Activated CD8-positive, alpha-beta memory T cell treated with anti-CD3 and anti-CD28 coated beads for 1 hour (primary cell): ENCODE measurements around the gene TMEM132C.

Experiments
- DNase-seq, 2 donors: peaks; one replicate each; pipeline ENCODE4 v3.0.0-alpha.2; 2020; ENCODE audit warnings: low read depth in 1 of 2; ENCODE audit errors: extremely low read depth in 1 of 2

TMEM132C gene

GRCh38 chr12:128288357-128288756, 21.4 kb downstream of the TMEM132C start:
- DNase-seq, result no peak

- DNase-seq, result no peak
Observed at GRCh38 chr12:128288896-128289295, 21.9 kb downstream of the TMEM132C start.

GRCh38 chr12:128290938-128291337, 24.0 kb downstream of the TMEM132C start:
- DNase-seq, result no peak

- no peak for DNase-seq
Observed at GRCh38 chr12:128298091-128298748, 31.2 kb downstream of the TMEM132C start.

- no peak for DNase-seq
Observed at GRCh38 chr12:128305336-128305892, 38.4 kb downstream of the TMEM132C start.

GRCh38 chr12:128307791-128308190, 40.8 kb downstream of the TMEM132C start:
- DNase-seq, result no peak

- DNase-seq, result no peak
Observed at GRCh38 chr12:128312661-128313060, 45.7 kb downstream of the TMEM132C start.

- no peak for DNase-seq
Observed at GRCh38 chr12:128313931-128314330, 47.0 kb downstream of the TMEM132C start.

- no peak for DNase-seq
Observed at GRCh38 chr12:128314611-128315010, 47.6 kb downstream of the TMEM132C start.

- DNase-seq, result no peak
Observed at GRCh38 chr12:128316078-128316477, 49.1 kb downstream of the TMEM132C start.

GRCh38 chr12:128316973-128317526, 50.1 kb downstream of the TMEM132C start:
- no peak for DNase-seq

GRCh38 chr12:128318341-128318740, 51.4 kb downstream of the TMEM132C start:
- DNase-seq, result no peak

- no peak for DNase-seq
Observed at GRCh38 chr12:128318946-128319345, 52.0 kb downstream of the TMEM132C start.

- no peak for DNase-seq
Observed at GRCh38 chr12:128322341-128322740, 55.4 kb downstream of the TMEM132C start.

GRCh38 chr12:128323145-128323920, 56.4 kb downstream of the TMEM132C start:
- DNase-seq, result no peak

- no peak for DNase-seq
Observed at GRCh38 chr12:128325646-128326045, 58.7 kb downstream of the TMEM132C start.

- no peak for DNase-seq
Observed at GRCh38 chr12:128326406-128326805, 59.4 kb downstream of the TMEM132C start.

- DNase-seq, result no peak
Observed at GRCh38 chr12:128328961-128329360, 62.0 kb downstream of the TMEM132C start.

- DNase-seq, result no peak
Observed at GRCh38 chr12:128336204-128337070, 69.5 kb downstream of the TMEM132C start.

- DNase-seq, result no peak
Observed at GRCh38 chr12:128337071-128337345, 70.0 kb downstream of the TMEM132C start.
